ENCODE results near the gene KIAA1217.

DNA sequence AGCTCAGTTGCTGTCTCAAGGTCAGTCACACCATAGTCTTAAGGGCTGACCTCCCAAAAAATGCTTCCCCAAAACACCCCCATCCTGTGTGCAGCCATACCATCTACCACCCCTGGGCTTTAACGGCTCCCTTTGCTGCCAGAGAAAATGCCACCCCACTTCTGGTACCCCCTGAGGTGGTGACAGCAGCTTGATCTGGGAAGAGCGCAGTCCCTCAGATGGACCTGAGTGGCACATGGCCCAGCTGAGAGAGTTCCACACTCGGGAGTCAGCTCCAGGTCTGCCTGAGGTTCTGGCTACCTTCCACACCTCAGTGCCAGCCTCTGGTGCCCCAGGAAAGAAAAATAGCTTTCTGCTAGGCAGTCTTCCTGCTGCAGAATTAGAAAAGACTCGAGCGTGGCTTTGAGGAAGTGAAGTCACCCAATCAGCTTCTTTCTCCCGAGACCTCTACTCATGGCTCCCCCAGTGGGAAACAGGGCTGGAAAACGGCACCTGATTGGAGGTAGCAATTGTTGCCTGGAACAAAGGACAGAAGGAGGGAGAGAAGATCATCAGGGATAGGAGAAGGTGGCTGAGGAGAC lies 363.0 kb downstream of the KIAA1217 start:
- TF ChIP-seq POLR2A (IDR thresholded peaks at IDR 0.05; ENCODE audit: low read length) (no peak), GATA1 (IDR thresholded peaks at IDR 0.05; ENCODE audit: low read depth, low read length) (no peak)
